Mucosa of stomach (tissue), 1 donor: Measurements from ENCODE around the gene ASCC3.
"Not testable (repeated sequence)": the region's sequence is repeated elsewhere in the genome, so short reads cannot be mapped to it uniquely, and the experiment has no call there.

Experiments
- H3K27me3 ChIP-seq: one replicate; pipeline ENCODE4 v1.7.0; 2013; ENCODE audit warnings: mild to moderate bottlenecking, low read length; ENCODE audit not compliant: control insufficient read depth, insufficient read depth
- H3K36me3 ChIP-seq: one replicate; pipeline ENCODE4 v1.7.0; 2013; ENCODE audit warnings: low read length; ENCODE audit not compliant: control insufficient read depth, insufficient read depth
- H3K4me1 ChIP-seq: one replicate; pipeline ENCODE4 v1.7.0; 2013; ENCODE audit warnings: mild to moderate bottlenecking, low read length; ENCODE audit not compliant: control insufficient read depth, insufficient read depth
- H3K4me3 ChIP-seq: one replicate; pipeline ENCODE4 v1.7.0; 2013; ENCODE audit warnings: low read length
- H3K9ac ChIP-seq: one replicate; pipeline ENCODE4 v1.7.0; 2013; ENCODE audit warnings: mild to moderate bottlenecking, low read length, moderate library complexity
- H3K9me3 ChIP-seq: one replicate; pipeline ENCODE4 v1.7.0; 2013; ENCODE audit warnings: mild to moderate bottlenecking, low read length, moderate library complexity; ENCODE audit not compliant: control insufficient read depth
- donor health status: Pancreatic carcinoma.

ASCC3 gene

DNA sequence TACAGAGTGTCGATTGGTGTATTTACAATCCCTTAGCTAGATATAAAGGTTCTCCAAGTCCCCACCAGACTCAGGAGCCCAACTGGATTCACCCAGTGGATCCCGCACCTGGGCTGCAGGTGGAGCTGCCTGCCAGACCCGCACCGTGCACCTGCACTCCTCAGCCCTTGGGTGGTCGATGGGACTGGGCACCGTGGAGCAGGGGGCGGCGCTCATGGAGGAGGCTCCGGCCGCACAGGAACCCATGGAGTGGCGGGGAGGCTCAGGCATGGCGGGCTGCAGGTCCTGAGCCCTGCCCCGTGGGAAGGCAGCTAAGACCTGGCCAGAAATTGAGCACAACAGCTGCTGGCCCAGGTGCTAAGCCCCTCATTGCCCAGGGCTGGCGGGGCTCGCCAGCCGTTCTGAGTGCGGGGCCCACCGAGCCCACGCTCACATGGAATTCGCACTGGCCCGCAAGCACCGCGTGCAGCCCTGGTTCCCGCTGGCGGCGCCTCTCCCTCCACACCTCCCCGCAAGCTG is 52.0 kb downstream of the ASCC3 start:
- not testable (repeated sequence) for H3K9ac ChIP-seq, H3K36me3 ChIP-seq, H3K27me3 ChIP-seq, H3K4me1 ChIP-seq, H3K9me3 ChIP-seq, H3K4me3 ChIP-seq

DNA sequence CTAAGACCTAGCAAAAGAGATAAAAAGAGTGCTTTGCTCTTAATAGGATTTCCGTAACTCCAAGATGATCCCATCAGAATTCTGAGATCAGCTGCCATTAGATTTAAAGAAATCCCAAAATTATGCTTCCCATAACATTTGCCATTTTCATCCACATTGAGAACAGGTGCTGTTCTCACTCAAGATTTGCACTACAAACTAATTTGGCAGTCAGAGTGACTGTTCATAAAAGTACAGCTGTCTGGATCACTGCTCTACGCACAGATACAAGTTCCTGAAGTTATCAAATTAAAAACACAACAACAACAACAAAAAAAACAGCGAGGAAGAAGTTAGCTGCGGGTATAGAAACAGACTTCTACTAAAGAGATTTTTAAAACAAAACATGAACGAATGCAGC is 58.1 kb downstream of the ASCC3 start:
- Histone ChIP-seq H3K27me3 (no peaks in the 10 kb centered on the region), H3K36me3 (no peaks in the 10 kb centered on the region), H3K9ac (no peak overlapping the region), H3K4me1 (no peaks in the 10 kb centered on the region), H3K9me3 (no peaks in the 10 kb centered on the region), H3K4me3 (no peak overlapping the region)

DNA sequence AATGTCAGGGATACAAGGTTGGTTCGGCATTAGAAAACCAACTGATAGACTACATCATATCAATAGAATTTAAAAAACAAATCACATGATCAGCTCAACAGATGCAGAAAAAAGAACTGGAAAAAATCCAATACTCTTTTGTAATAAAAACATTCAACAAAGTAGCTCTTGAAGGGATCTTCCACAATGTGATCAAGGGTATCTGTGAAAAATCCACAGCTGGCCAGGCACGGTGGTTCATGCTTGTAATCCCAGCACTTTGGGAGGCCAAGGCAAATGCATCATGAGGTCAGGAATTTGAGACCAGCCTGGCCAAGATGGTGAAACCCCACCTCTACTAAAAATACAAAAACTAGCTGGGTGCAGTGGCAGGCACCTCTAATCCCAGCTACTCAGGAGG is 63.1 kb downstream of the ASCC3 start:
- Histone ChIP-seq H3K27me3 (no peaks in the 10 kb centered on the region), H3K9me3 (no peaks in the 10 kb centered on the region), H3K9ac (no peak overlapping the region)

DNA sequence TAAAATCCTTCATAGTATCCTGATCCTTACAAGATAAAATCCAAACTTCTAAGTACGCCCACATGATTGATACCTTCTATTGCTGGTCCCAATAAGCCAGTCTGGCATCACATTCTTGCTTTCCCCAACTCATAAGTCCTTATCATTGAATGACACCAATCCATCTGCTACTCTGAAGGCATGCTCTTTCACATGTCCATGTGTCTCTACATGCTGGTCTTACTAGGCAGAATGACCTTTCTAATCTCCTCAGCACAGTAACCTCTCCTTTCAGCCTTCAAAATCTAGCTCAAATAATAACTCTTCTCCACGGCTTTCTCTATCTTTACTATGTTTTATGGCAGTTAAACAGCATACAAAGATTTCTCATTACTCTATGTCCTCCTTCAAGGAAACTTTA is 71.1 kb downstream of the ASCC3 start:
- no peaks in the 10 kb centered on the region for H3K9me3 ChIP-seq
- H3K9ac ChIP-seq, result no peak overlapping the region
- H3K4me3 ChIP-seq, result no peak overlapping the region
- H3K27me3 ChIP-seq, result no peaks in the 10 kb centered on the region
- no peaks in the 10 kb centered on the region for H3K4me1 ChIP-seq
- H3K36me3 ChIP-seq, result no peaks in the 10 kb centered on the region

More for the DNA sequence above, 63.1 kb downstream of the ASCC3 start:
- Histone ChIP-seq H3K36me3 (no peaks in the 10 kb centered on the region), H3K4me1 (no peaks in the 10 kb centered on the region), H3K4me3 (no peak overlapping the region)

DNA sequence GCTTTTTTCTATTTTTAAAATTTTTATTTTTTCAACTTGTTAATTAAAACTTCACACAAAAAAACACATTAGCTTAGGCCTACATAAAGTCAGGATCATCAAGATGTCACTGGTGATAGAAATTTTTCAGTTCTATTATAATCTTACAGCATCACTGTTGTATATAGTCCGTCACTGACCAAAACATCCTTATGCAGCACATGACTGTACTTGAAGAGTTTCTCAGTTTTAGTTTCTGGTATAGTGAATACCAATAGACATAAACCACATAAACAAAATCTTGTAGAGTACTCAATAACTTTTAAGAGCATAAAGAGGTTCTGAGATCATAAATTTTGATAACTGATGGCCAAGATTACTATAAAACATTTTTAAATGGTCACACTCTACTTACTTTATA is 71.8 kb downstream of the ASCC3 start:
- Histone ChIP-seq H3K27me3 (no peaks in the 10 kb centered on the region), H3K36me3 (no peaks in the 10 kb centered on the region), H3K4me1 (no peaks in the 10 kb centered on the region), H3K9ac (no peak overlapping the region), H3K4me3 (no peak overlapping the region), H3K9me3 (no peaks in the 10 kb centered on the region)

DNA sequence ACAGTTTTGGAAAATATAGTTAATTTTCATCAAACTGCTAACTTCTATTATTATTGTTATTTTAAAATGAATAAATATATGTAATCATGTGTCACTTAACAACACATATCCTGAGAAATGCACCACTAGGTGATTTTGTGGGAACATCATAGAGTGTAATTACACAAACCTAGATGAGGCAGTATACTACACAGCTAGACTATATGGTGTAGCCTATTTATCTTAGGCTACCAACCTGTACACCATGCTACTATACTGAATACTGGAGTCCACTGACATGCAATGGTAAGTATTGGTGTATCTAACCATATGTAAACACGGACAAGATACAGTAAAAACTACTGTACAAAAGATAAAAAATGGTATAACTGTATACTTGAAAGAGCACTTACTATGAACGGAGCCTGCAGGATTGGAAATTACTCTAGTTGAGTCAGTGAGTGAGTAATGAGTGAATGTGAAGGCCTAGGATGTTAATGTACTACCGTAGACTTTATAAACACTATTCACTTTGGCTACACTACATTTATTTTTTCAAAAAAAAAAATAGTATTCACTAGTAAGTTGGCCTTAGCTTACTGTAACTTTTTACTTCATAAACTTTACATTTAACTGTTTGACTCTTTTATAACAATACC is 72.4 kb downstream of the ASCC3 start:
- H3K9me3 ChIP-seq, result no peaks in the 10 kb centered on the region
- H3K27me3 ChIP-seq, result no peaks in the 10 kb centered on the region
- H3K9ac ChIP-seq, result no peak overlapping the region
- no peaks in the 10 kb centered on the region for H3K4me1 ChIP-seq
- H3K36me3 ChIP-seq, result no peaks in the 10 kb centered on the region
- no peak overlapping the region for H3K4me3 ChIP-seq

DNA sequence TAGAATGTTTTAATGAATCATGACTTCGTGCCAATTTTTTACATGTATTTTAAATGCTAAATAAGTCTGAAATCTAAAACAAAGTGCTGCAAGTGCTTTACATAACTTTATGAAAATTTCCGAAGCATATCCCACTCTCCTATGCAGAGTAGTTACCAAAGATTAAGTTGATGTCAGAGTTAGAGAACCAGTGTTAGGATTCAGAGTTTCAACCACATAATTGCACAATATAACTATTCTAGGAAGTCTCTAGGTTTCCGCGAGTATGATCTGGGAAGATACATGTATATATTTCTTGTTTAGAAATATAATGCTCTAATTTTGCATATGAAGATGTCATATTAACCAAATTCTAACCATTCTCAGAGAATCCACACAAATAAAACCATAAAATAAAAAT is 74.8 kb downstream of the ASCC3 start:
- no peak overlapping the region for H3K4me3 ChIP-seq
- H3K9ac ChIP-seq, result no peak overlapping the region
- no peaks in the 10 kb centered on the region for H3K9me3 ChIP-seq
- H3K27me3 ChIP-seq, result no peaks in the 10 kb centered on the region
- no peaks in the 10 kb centered on the region for H3K4me1 ChIP-seq
- no peaks in the 10 kb centered on the region for H3K36me3 ChIP-seq

DNA sequence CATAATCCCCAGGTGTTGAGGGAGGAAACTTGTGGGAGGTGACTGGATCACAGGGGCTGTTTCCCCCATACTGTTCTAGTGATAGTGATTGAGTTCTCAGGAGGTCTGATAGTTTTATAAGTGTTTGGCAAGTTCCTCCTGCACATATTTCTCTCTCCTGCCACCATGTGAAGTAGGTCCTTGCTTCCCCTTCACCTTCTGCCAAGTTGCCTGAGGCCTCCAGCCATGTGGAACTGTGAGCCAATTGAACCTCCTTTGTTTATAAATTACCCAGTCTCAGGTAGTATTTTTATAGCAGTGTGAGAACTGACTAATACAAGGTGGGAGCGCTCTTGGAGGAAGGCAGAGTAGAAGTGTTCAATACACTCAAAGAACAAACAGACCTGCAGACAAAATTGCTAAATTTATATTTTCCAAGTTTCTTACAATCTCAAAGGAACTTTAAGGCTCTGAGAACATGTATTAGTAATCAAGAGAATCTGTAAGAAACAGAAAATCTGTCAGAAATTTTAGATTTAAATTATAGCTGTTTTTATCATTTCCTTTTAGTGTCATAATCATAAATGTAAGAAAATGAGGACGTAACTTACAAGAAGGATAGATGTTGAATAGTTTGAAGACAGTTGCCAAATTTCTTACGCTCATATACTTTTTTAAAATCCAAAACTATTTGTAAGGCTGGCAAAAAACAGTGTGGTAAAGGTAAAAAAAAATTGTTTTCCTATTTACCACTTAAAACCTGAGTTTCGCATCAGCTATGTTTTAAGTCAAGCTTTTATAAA is 77.7 kb downstream of the ASCC3 start:
- Histone ChIP-seq H3K36me3 (no peaks in the 10 kb centered on the region), H3K9ac (no peak overlapping the region), H3K27me3 (no peaks in the 10 kb centered on the region), H3K4me1 (no peaks in the 10 kb centered on the region), H3K4me3 (no peak overlapping the region), H3K9me3 (no peaks in the 10 kb centered on the region)

DNA sequence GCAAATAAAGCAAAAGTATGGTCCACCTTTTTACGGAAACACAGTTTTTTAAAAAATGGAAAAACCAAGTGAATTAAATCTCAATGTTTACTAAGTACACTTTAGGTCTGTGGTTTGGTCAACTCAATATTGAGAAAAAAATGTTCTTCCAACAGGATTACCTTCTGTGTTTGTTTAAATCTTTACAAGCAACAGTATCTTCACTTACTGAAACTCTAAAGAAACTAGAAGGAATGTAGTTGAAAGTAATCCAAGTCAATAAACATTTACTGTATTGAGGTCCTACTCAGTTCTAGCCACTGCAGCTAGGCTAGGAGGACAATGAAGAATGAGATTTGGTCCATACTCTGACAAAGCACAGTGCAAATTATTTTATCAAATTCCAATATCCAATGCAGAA is 80.1 kb downstream of the ASCC3 start:
- Histone ChIP-seq H3K27me3 (no peaks in the 10 kb centered on the region), H3K4me3 (no peak overlapping the region), H3K36me3 (no peaks in the 10 kb centered on the region), H3K4me1 (no peaks in the 10 kb centered on the region), H3K9me3 (no peaks in the 10 kb centered on the region), H3K9ac (no peak overlapping the region)

DNA sequence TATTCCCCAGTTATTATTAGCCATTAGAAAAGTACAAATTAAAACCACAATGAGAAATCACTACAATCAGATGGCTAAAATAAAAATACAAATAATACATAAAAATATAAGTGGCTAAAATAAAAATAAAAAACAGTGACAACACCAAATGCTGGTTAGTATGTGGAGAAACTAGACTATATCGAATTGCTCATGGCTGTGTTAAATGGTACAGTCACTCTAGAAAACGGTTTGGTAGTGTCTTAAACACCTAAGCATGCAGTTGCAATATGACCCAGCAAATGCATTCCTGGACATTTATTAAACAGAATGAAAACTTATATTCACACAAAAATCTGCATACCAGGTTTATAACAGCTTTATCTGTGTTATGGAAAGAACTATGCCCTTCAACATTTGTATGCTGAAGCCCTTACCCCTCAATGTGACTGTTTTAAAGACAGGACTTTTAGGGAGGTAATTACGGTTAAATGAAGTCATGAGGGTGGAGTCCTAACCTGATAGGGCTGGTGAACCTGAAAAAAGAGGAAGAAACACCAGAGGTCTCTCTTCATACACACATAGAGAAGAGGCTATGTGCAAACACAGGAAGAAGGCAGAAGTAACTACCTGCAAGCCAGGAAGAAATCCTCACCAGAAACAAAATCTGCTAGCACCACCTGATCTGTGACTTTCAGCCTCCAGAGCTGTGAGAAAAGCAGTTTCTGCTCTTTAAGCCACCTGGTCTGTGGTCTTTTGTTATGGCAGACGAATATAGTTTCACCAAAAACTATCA is 84.9 kb downstream of the ASCC3 start:
- Histone ChIP-seq H3K9me3 (no peaks in the 10 kb centered on the region), H3K27me3 (no peaks in the 10 kb centered on the region), H3K9ac (no peak overlapping the region), H3K36me3 (no peaks in the 10 kb centered on the region), H3K4me1 (no peaks in the 10 kb centered on the region), H3K4me3 (no peak overlapping the region)

DNA sequence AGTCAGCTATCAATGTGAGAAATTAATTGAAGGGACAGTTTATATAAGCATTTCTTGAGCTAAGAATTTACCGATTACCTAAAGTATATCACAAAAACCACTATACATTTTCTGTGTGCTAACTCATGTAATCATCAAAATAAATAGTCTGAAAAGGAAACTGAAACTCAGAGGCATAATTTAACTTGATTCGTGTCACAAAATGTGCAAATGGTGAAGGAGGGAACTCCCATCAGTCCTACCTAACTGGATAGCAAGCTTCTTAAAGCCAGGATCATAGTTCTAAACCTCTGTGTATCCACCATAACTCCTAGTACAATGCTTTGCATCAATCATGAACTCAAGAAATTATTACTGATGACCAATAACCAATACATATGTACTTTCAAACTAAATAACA is 91.0 kb downstream of the ASCC3 start:
- no peaks in the 10 kb centered on the region for H3K4me1 ChIP-seq
- H3K4me3 ChIP-seq, result no peak overlapping the region
- H3K9ac ChIP-seq, result no peak overlapping the region
- no peaks in the 10 kb centered on the region for H3K9me3 ChIP-seq
- H3K27me3 ChIP-seq, result no peaks in the 10 kb centered on the region
- H3K36me3 ChIP-seq, result no peaks in the 10 kb centered on the region

DNA sequence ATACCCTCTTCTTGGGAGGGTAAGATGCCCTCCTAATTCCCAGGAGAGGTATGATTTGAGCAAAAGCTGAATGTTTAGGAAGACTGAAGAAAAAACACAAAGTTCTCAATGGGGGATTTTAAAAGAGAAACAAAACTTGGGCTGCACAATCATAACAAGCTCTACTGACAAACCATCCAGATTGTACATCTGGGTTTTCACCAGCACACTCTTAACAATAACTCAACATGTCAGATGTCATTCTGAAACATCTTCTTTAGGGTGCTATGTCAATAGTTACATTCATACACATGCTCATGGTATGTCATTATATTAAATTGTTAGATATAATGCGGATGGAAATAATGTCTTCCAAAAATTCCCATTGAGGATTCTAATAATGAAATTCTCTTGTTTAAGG is 95.1 kb downstream of the ASCC3 start:
- Histone ChIP-seq H3K4me1 (no peaks in the 10 kb centered on the region), H3K9ac (no peak overlapping the region), H3K27me3 (no peaks in the 10 kb centered on the region), H3K9me3 (no peaks in the 10 kb centered on the region), H3K4me3 (no peak overlapping the region), H3K36me3 (no peaks in the 10 kb centered on the region)
